Subcutaneous adipose tissue (tissue), 4 donors: ENCODE measurements around the gene RPL3. TPM values are rescaled to one million over a fixed set of nuclear protein-coding genes. Genes with fewer than 3 reads are reported as not detected.

Source experiments
- total RNA-seq, 4 donors: library from RNA; depleted of rRNA; stranded (reverse); fragments of >200 nt; gene quantifications; one replicate each; pipeline ENCODE4 v1.1.0, GENCODE V29; 2016
- TF ChIP-seq, protein P1 (sequence below): fragments of 450-650 bp; IDR thresholded peaks from one replicate; pipeline ENCODE4 v1.5.1; 2016; ENCODE audit warnings: low read depth, mild to moderate bottlenecking, control low read depth, antibody characterized with exemption, moderate library complexity

The RPL3 gene
- total RNA-seq, 4 donors from 2014 or later, result 1,287 to 1,894 (median 1,495) TPM

DNA sequence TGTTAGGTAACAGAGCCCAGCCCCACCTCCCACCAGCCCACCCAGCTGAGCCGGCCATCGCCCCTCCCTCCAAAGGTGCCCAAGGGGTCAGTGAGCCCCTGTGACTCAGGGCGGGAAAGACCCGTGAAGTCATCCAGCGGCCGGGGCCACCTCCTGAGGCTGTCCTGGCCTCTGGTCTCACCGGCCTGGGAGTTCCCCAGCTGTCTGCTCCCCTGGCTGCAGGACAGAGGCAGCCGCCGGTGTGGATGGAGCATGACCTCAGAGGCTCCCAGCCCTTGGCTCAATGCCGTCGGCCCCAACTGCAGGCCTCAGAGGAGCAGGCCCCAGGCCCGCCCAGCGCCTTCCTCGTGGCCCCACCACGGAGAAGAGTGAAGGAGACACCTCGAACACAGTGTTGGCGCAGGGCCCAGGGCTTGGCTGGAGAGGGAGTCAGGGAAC is 28.7 kb downstream of the RPL3 start:
- TF ChIP-seq, protein P1, sequence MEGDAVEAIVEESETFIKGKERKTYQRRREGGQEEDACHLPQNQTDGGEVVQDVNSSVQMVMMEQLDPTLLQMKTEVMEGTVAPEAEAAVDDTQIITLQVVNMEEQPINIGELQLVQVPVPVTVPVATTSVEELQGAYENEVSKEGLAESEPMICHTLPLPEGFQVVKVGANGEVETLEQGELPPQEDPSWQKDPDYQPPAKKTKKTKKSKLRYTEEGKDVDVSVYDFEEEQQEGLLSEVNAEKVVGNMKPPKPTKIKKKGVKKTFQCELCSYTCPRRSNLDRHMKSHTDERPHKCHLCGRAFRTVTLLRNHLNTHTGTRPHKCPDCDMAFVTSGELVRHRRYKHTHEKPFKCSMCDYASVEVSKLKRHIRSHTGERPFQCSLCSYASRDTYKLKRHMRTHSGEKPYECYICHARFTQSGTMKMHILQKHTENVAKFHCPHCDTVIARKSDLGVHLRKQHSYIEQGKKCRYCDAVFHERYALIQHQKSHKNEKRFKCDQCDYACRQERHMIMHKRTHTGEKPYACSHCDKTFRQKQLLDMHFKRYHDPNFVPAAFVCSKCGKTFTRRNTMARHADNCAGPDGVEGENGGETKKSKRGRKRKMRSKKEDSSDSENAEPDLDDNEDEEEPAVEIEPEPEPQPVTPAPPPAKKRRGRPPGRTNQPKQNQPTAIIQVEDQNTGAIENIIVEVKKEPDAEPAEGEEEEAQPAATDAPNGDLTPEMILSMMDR, result no peak

DNA sequence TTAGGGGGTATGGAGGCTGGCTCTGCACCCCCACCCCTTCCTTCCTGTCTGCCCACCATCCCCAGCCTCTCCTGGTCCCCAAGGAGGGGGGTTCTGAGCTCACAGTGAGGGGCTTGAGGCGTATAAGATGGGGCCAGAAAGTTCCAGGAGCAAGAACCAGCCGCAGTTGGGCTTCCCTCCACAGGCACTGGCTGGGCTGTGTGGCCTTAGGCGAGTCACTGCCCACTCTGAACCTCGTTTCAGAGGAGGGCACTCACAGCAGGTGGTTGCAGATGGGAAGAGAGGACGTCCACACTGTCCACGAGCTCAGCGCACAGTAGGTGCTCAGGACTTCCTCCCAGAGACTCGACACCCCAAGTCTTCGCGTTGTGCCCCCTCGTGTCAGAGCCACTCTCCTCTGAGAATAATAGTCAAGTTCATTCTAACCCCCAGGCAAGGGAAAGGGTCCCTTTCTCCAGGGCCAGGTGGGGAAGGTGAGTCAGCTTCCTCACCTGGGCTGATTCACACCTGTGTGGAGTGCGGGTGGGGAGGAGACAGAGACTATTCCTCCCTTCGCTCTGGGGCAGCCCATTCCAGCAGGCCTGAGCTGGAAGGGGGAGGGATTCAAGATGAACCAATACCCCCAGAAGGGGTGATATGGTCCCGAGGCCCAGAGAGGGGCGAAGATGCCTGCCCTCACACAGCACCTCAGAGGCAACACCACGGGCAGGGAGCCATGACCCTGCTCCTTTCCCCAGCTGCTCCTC is 29.3 kb downstream of the RPL3 start:
- TF ChIP-seq, protein P1, result no peak

DNA sequence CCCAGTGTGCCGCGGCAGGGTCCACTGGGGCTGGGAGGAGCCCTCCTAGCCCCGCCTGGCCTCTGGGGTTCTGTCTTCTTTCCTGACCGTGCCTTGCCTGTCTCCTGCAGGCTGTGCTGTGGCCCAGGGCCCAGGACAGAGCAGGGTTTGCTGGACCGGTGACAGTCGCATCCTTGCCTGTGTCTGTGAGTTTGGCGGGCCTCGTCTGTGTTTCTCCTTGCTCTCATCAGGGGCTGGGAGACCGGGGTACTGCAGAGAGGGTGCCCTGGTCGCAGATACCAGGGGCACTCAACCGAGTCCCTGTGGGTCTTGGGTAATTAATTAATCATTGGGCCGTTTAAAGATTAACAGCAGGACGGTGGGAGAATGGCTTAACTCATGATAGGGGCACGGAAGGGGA is 29.9 kb downstream of the RPL3 start:
- TF ChIP-seq, protein P1, result no peak

DNA sequence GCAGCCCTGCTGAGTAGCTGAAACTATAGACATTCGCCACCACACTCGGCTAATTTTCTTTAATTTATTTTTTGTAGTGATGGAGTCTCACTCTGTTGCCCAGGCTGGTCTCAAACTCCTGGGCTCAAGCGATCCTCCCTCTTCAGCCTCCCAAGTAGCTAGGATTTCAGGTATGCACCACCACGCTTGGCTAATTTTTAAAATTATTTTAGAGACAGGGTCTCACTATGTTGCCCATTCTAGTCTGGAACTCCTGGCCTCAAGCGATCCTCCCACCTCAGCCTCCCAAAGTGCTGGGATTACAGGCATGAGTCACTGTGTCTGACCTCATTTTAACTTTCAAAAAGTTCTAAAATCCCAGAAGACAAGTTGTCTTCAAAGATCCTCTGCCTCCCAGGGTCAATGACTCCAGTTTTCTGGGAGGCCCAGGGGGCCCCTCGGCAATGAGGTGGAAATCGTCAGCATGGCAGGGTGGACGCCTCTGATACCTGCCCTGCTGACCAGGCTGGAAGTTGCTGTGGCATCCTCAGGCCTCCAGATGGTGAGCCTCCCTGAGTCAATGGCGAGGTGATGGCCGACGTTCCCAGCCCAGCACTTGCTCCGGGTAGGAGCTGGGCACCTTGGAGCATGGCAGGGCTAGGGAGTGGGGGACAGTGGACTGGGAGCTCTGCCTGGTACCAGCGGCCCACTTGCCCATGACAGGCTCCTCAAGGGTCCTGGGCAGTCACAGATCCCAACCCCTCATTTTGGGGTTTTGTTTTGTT is 31.1 kb downstream of the RPL3 start:
- TF ChIP-seq, protein P1, result no peak

DNA sequence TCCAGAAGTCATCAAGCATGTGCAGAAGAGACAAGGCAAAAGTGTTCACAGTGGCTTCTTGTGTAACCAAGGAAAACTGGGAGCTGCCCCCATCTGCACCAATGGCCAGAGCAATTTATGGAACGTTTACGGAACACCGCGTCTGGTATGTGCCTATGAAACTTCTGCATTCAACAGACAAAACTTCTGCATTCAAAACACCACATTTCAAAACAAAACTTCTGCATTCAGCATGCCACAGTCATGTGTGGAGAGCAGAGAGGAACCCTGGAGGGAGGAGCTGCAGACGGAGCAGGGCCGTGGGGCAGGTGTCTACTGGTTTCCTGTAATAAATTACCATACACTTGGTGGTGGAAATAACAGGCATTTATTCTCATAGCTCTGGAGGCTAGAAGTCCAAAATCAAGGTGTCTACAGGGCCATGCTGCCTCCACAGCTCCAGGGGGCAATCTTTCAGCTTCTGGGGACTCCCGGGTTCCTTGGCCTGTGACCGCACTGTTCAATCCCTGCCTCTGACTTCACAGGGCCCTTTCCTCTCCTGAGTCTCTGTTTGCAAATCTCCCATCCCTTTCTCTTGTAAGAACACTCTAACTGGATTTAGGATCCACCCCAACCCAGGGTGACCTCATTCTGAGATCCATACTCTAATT is 32.2 kb downstream of the RPL3 start:
- TF ChIP-seq, protein P1, result no peak

DNA sequence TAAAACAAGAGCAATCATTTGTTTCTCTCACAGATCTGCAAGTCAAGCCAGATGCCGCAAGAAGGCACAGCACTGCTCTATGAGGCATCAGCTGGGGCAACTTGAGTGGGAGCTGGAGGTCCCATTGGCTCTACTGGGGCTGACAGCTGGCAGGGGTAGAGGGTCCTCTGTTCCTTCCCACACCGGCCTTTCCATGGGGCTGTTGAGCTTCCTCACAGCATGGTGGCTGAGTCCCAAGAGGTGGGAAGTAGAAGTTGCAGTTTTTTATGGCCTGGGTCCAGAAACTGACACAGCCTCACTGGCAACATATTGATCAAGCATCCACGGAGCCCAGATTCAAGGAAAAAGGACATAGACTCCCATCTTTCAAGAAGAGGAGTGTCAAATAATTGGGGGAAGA is 34.4 kb downstream of the RPL3 start:
- TF ChIP-seq, protein P1, result no peak
